HepG2 (cell line): ENCODE data around the gene CHMP6.

Source experiments
- ATF2 ChIP-seq: sonication (generic); formaldehyde crosslinking; IDR thresholded peaks from 2 replicates; pipeline ENCODE4 v1.4.0; 2020; ENCODE audit warnings: missing genetic modification reagents
- CTCF ChIP-seq: sonication (generic); formaldehyde crosslinking; IDR thresholded peaks from 2 replicates; pipeline ENCODE4 v1.5.0; 2020; ENCODE audit warnings: mild to moderate bottlenecking, missing genetic modification reagents, moderate library complexity
- ZNF883 ChIP-seq: sonication (generic); formaldehyde crosslinking; IDR thresholded peaks from 2 replicates; pipeline ENCODE4 v1.5.1; 2020; ENCODE audit warnings: mild to moderate bottlenecking, missing genetic modification reagents; ENCODE audit errors: not compliant biosample characterization
- ZUFSP ChIP-seq: sonication (generic); formaldehyde crosslinking; IDR thresholded peaks from 2 replicates; pipeline ENCODE4 v1.9.0; 2021; ENCODE audit warnings: missing genetic modification reagents, mild to moderate bottlenecking, borderline replicate concordance

GRCh38 chr17:81040791-81041337 is 49.2 kb downstream of the CHMP6 start:
- TF ChIP-seq CTCF (CRISPR knock-in tag) (peak; percentile 72), ZNF883 (no peak), ATF2 (CRISPR knock-in tag) (no peak), ZUFSP (no peak)
